ENCODE measurements around the gene SBK3.

DNA sequence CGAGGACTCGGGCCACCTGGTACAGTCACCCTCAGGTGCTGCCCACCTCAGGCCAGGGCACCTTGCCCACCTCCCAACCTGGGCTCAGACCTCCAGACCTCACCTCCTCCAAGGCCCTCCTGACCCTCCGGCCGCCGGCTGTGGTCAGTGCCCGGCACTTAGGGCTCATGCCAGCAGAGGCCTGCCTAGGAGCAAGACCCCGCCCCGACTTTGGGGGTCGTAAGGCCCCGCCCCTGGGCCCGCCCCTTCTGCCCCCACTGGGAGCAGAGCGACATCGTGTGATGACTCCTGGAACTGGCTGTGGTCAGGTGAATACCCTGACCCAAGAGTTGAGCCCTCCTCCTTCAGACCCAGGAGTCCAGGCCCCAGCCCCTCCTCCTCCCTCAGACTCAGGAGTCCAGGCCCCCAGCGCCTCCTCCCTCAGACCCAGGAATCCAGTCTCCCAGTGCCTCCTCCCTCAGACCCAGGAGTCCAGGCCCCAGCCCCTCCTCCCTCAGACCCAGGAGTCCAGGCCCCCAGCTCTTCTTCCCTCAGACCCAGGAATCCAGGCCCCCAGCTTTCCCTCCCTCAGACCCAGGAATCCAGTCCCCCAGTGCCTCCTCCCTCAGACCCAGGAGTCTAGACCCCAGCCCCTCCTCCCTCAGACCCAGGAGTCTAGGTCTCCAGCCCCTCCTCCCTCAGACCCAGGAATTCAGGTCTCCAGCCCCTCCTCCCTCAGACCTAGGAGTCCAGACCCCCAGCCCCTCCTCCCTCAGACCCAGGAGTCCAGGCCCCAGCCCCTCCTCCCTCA is 8.2 kb downstream of the SBK3 start, which contains the start of gene SBK2:
- no peak for TF ChIP-seq ESRRA (IDR thresholded peaks at IDR 0.05; ENCODE audit: low read length)
- no peak for TF ChIP-seq POLR2A (IDR thresholded peaks at IDR 0.05; ENCODE audit: low read depth, low read length)
- TF ChIP-seq CBFB (IDR thresholded peaks at IDR 0.05; ENCODE audit: low read depth): no peak
- TF ChIP-seq EP300 (IDR thresholded peaks at IDR 0.05; ENCODE audit: borderline replicate concordance in 1 of 2, control insufficient read depth in 1 of 2, low read depth in 2 of 2, low read length in 2 of 2): no peak
- TF ChIP-seq, protein P1, sequence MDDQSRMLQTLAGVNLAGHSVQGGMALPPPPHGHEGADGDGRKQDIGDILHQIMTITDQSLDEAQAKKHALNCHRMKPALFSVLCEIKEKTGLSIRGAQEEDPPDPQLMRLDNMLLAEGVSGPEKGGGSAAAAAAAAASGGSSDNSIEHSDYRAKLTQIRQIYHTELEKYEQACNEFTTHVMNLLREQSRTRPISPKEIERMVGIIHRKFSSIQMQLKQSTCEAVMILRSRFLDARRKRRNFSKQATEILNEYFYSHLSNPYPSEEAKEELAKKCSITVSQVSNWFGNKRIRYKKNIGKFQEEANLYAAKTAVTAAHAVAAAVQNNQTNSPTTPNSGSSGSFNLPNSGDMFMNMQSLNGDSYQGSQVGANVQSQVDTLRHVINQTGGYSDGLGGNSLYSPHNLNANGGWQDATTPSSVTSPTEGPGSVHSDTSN (IDR thresholded peaks at IDR 0.05; ENCODE audit: insufficient replicate concordance, low read depth, low read length): no peak
- TF ChIP-seq ZBED1 (IDR thresholded peaks at IDR 0.05; ENCODE audit: borderline replicate concordance): no peak
